Stimulated activated CD8-positive, alpha-beta memory T cell treated with anti-CD3 and anti-CD28 coated beads, Interleukin-7, amount 100 ng/mL, for 48 hours (primary cell): ENCODE results near the gene ARID4B.
"Not testable (repeated sequence)": the region's sequence is repeated elsewhere in the genome, so short reads cannot be mapped to it uniquely, and the experiment has no call there.

ENCODE experiments used
- DNase-seq, 2 donors: peaks; one replicate each; pipeline ENCODE4 v3.0.0-alpha.2; 2020; ENCODE audit warnings: low read depth in 1 of 2; ENCODE audit errors: extremely low read depth in 1 of 2

Gene ARID4B

DNA sequence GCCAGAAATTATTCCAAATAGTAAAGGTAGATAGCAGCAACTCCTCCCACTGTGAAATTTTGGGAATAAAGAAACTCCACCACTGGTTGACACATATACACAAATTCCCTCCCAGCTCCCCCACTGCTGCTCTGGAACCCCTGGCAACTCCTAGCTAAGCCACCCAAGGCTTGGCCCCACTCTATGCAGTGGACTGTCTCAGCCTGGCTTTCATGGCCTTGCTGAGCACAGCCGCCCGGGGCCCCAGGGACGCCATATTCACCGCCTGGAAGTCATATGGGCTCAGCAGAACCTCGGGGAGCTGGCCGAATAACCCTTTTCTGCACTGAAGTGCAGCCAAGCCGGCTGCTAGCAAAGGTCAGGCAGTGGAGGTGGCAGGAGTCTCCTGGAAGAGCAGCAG is 151.5 kb downstream of the ARID4B start:
- no peak for DNase-seq

DNA sequence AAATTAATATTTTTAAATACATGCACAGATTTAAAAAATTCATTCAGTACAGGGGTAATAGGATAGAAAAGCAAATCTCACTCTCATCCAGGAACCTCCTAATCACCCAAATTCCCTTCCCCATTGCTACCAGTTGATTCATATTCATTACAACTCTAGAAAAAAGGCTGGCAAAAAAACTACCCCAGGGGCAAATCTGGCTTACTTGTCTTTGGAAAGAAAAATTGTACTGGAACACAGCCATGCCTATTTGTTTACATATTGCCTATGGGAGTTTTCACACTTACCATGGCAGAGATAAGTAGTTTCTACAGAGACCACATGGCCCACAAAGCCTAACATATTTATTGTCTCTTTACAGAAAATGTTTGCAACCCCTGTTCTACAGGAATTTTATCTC is 158.0 kb downstream of the ARID4B start:
- no peak for DNase-seq

DNA sequence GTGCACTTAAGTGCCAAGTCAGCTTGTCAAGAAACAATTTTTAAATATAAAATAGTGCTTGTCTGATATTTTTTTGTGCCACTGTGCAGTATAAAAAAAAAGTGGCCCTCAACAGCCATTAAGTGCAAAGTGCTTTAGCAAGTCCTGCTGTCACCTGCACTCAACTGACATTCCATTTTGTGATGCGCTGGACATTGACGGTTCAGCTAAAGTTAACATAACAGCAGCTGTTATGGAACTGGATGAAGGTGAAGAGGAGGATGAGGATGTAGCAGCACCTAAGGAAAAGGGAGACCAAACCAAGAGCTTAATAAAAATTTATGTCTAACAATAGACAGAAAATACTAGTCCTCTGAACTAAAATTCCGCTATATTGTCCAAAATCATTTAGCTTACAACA is 159.6 kb downstream of the ARID4B start:
- no peak for DNase-seq

DNA sequence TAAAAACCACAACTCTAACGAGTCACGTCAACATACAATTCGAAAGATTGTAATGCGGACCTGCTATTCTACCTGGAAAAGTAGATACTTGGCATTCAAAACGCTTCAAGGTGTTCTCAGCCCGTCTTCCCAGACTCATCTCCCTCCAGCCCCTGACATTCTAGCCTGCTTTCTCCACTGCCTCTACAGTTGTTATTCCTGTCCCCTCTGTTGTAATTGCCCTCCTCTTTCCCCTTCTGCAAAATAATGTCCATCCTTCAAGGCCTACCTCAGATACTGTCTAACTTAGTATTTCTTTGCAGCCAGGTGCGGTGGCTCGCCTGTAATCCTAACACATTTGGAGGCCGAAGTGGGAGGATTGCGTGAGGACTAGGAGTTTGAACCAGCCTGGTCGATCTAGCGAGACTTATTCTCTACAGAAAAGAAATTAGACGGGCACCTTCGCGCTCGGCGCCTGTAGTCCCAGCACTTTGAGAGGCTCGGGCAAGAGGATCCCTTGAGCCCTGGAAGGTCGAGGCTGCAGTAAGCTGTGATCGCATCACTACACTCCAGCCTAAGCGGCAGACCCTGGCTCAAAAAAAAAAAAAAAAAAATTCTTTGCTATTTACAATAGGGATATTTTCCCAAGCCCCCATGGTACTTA is 166.2 kb downstream of the ARID4B start:
- no peak for DNase-seq

DNA sequence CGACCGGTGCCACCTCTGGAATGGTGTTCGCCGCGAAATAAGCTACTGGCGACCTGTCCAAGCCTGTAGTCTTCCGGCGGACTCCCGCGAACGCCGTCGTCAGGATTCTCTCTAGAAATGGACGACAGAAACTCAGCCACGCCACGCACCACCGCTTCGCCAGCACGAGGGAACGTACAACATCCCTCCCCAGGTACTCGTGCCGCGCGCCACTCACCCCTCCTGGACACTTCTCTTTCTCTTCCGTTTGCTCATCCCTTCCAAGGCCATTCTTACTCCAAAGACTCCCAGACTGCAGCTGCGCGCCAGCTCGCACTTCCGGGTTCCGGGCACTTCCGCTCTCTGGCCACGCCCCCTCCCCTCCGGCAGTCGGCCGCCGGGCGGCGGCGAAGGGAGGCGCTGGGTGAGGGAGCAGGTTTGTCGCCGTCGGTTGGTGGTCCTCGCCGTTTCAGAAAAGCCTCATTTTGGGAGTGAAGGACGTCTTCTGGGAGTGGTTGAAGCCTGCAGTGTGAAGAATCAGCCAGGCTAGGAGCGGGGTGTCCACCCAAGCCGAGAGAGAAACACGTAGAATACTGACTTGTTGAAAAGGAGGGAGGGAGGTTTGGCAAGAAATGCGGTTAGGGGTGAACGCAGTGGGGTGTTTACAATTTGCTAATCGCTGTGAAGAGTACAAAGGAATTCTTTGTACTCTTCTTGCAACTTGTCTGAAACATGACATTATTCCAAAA is 166.9 kb downstream of the ARID4B start, which contains the start of gene RBM34:
TSS of gene RBM34 (minus strand) at position 294 of the 728 bp plus-strand sequence. CDS start at position 270, 24 bp downstream.
- peak; percentile 81 to 88 for DNase-seq

DNA sequence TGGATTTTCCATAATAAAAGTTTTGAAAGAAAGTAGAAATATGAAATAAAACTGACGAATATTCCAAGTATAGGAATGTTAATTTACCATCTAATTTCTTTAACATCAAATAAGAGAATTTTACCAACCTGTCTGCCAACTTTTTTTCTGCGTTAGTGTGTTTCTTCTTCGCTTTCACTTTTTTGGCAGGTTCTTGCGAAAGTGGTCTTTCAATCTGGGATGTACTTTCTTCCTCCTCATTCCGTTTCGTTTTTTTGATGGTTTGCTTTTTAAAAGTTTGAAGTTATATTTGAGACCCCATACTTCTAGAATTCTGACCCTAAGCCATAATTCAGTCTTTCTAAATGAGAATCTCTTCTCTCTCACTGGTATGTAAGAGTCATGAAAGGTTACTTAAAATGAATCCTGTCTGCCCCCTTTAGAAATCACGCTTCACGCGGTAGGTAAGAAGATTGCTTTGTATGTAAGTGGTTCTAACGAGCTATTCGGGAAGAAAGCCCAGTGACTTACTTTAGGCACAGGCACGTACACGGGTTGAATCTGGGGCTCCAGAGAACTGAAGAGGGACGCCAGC is 167.5 kb downstream of the ARID4B start:
- DNase-seq, result no peak

DNA sequence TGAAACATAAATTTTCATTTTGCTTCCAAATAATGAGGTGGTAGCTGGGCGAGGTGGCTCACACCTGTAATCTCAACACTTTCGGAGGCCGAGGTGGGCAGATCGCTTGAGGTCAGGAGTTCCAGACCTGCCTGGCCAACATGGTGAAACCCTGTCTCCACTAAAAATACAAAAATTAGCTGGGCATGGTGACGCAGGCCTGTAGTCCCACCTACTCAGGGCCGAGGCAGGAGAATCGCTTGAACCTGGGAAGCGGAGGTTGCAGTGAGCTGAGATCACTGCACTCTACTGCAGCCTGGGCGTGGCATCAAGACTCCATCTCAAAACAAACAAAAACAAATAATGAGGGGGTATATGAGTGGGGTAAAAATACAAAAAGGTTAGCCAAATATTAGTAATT is 168.0 kb downstream of the ARID4B start:
- DNase-seq, result not testable (repeated sequence)

DNA sequence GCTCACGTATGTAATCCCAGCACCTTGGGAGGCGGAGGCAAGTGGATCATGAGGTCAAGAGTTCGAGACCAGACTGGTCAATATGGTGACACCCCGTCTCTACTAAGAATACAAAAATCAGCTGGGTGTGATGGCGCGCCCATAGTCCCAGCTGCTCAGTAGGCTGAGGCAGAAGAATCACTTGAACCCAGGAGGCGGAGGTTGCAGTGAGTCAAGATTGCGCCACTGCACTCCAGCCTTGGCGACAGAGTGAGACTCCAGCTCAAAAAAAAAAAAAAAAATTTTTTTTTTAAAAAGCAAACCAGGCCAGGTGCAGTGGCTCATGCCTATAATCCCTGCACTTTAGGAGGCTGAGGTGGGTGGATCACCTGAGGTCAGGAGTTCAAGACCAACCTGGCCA is 168.7 kb downstream of the ARID4B start:
- not testable (repeated sequence) for DNase-seq

DNA sequence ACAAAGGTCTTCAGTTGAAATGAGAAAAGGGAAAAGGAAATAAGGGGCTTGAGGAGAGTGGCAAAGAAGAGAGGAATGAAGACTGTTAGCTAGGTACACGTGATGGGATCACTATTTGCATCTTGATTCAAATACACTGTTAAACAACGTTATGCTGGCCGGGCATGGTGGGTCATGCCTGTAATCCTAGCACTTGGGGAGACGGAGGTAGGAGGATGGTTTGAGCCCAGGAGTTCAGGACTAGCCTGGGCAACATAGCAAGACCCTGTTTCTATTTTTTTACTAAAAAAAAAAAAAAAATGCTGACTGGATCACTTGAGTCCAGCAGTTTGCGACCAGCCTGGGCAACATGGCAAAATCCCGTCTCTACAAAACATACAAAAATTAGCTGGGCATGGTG is 169.3 kb downstream of the ARID4B start:
- no peak for DNase-seq

DNA sequence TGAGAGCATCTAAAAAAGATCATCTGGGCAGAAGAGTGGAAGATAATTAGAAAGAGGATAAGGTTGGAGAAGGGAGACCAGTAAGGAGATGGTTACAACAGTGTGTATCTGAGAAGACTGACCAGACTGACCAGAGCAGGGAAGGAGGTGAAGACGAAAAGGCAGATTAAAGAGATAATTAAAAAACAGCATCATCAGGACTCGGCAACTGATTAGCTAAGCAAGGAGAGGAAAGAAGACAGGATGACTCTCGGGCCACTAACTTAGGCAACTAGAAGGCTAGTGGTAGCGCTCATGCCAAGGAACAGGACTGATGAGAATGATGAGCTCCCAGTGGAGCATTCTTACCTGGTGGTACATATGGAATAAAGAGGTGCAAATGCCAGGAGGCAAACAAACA is 170.8 kb downstream of the ARID4B start:
- no peak for DNase-seq

DNA sequence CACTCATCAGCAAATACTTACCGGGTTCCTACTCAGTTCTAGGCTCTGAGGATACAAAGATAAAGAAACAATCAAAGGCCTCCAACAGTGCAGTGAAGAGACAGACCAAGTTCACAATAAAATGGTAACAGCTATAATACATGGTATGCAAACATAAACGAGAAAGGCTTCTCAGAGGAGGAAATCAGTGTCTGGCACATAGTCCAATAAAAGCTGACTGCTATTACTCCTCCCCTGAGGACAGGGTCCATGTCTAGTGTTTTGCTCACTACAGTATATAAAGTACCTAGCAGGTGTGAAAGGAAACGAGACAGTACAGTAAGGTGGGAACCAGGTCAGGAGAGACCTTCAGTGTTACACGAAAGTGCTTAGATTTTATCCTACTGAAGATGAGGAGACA is 171.2 kb downstream of the ARID4B start:
- no peak for DNase-seq

DNA sequence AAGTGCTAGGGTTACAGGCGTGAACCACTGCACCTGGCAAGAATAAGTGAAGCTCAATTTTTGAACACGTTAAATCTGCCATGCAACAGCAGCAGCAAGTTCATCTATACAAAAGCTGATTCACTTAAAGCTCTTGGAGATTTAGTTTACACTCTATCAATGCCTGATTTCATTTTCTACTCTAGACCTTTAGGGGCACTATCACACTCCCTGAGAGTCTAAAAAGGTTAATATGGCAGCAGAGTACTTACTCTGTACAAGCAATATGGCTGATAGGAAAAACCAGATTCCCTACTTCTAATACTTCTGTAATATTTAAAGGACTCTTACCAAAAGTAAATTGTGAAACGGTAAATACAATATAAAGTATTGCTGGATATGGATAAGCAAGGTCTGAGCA is 171.7 kb downstream of the ARID4B start:
- no peak for DNase-seq

DNA sequence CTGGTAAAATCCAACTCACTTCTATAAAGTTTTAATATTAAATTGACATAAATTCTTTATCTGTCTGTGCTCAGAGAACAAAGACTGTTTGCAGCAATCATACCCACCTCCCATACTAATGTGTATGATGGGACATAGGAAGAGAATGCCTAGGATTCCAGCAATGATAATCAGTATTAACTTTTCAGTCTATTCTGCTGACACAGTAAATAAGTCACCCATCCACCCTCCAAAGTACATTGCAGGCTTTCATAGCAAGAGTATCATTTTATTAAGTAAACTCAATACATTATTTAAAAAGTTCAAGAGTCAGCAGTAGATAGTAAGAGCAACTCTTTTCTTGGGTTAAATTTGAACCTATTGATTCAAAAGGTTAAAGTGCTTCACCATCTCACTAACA is 175.7 kb downstream of the ARID4B start:
- DNase-seq, result no peak

DNA sequence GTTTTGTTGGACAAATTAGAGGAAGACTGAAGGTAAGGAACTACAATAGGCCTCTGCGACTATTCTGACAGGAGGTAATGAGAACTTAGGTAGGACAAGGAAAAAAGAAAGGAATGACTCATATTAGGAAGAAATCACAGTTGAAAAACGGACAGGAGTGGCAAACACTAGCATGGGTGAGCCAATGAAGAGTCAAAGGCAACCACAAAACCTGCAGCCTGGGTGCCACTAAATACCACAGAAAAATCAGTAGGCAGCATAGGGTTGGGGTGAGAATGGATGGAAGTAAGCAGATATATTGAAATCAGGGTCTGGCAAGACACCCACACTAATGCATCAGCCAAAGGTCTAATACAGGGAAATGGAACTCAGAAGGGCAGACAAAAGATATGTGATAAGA is 176.9 kb downstream of the ARID4B start:
- no peak for DNase-seq

DNA sequence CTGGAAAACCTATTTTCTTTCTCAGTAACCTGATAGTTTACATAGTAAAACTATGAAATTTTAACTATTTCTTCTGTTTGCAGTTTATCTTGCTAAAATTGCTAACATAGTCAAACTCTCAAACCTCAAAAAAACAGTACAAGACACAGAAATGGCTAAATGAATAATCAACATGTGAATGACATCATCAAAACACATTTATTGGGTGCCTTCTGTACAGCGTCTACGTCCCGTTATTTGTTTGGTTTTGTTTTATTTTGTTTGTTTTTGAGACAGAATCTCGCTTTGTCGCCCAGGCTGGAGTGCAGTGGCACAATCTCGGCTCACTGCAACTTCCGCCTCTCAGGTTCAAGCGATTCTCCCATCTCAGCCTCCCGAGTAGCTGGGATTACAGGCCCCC is 178.2 kb downstream of the ARID4B start:
- DNase-seq, result no peak

DNA sequence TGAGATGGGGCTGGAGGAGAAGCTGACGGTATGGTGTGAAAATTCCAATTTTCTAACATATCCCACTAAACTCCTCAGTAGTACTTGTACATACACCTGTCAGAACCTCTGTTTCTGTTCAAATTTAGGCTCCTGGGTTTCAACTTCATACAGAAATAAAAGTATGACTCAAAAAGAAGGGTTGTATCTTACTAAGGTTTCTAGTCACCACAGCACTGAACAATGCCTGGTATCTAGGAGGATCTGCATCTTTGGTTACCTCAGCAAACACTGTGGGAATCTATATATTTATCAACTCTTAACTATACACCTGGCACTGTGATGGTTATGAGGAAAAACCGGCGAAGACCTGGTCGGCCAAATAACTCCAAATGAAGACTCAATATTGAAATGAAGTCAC is 180.7 kb downstream of the ARID4B start:
- DNase-seq, result no peak

DNA sequence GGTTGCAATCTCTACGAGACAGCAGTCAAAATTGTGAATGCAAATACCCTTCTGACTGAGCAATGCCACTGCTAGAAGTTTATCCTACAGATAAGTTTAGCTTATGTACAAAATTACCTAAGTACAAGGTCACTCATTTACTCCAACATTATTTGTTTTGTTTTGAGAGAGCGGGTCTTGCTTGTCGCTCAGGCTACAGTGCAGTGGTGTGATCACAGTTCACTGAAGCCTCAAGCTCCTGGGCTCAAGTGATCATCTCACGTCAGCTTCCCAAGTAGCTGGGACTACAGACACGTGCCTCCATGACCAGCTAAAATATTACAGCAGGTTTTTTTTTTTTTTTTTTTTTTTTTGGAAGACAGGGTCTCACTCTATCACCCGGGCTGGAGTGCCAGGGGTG is 182.3 kb downstream of the ARID4B start:
- no peak for DNase-seq

DNA sequence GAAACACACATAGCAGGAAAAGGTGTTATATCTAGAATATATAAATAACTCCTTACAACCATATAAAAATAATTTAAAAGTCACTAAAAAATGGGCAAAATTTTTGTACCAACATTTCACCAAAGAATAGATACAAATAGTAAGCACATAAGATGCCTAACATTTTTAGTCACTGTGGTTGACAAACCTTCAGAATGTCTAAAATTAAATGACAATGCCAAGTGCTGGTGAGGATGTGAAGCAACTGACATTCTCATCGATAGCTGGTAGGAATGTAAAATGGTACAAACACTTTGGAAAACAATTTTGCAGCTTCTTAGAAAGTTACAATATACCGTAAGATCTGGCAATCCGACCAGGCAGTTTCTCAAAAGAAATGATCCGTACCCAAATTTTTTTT is 185.0 kb downstream of the ARID4B start:
- no peak for DNase-seq

DNA sequence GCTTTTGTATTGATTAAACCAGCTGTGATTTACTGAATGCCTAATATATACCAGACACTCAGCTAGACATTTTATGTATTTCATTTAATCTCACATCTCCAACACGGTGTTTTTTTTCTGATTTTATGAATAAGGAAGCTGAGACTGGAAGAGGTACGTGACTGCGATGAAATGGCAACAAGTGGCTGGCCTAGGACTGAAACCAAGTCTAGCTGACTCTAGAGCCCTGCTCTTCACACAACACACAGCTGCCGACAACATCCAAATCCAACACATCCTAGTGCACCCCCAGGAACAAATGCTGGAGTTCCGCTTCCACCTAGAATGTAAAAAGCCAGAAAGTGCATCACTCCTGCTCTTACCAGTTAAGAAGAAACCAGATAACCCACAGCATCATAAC is 188.7 kb downstream of the ARID4B start:
- DNase-seq, result no peak

DNA sequence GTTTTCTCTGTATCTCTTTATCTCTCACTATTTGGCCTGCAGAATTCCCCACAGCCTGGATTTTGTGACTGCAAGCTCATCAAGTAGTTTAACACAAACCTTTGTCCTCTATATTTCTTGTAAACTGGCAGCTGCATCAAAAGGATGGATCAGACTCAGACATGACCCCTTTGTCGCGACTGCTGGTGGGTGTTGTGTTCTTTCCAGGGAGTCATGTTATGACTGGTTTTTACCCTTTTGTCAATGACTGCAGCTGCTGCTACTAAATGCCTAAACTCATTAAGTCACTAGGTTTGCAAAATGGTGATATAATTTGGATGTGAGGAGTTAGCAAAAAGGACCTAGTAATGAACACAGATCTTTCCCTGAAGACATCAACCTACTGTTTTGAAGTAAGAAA is 189.2 kb downstream of the ARID4B start:
- peak in 1 of 2 donors; percentile 24 for DNase-seq

DNA sequence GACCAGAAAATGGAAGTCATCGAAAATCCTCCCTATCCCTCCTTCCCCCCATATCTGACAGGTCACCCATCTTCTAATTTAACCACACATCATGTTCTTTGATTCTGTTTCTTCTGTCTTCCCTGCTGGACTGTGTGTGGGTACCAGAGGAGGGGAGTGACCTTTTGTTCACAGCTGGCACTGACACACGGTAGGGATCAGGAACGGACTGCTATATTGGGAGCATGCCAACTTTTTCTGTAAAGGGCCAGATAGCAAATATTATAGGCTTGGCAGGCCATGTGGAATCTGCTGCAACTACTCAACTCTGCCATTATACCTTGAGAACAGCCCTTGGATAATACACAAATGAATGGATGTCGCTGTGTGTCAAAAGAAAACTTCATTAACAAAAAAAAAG is 191.9 kb downstream of the ARID4B start:
- no peak for DNase-seq

DNA sequence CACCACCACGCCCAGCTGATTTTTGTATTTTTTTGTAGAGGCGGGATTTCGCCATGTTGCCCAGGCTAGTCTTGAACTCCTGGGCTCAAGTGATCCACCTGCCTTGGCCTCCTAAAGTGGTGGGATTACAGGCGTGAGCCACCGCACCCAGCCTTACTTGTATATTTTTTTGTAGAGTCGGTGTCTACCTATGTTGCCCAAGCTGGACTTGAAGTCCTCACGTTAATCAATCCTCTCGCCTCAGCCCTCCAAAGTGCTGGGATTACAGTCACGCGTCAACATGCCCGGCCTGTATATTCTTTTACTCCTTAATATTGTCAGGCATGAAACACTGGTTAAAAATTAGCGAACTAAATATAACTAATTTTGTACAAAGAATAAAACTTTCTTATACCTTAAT is 193.8 kb downstream of the ARID4B start:
- DNase-seq, result no peak
